Measurements from ENCODE around the gene PKD1L1.
A peak's percentile ranks its signal among the peaks of the same experiment; 100 is the strongest.
"Not testable (repeated sequence)": the region's sequence is repeated elsewhere in the genome, so short reads cannot be mapped to it uniquely, and the experiment has no call there.

Gene PKD1L1, protein sequence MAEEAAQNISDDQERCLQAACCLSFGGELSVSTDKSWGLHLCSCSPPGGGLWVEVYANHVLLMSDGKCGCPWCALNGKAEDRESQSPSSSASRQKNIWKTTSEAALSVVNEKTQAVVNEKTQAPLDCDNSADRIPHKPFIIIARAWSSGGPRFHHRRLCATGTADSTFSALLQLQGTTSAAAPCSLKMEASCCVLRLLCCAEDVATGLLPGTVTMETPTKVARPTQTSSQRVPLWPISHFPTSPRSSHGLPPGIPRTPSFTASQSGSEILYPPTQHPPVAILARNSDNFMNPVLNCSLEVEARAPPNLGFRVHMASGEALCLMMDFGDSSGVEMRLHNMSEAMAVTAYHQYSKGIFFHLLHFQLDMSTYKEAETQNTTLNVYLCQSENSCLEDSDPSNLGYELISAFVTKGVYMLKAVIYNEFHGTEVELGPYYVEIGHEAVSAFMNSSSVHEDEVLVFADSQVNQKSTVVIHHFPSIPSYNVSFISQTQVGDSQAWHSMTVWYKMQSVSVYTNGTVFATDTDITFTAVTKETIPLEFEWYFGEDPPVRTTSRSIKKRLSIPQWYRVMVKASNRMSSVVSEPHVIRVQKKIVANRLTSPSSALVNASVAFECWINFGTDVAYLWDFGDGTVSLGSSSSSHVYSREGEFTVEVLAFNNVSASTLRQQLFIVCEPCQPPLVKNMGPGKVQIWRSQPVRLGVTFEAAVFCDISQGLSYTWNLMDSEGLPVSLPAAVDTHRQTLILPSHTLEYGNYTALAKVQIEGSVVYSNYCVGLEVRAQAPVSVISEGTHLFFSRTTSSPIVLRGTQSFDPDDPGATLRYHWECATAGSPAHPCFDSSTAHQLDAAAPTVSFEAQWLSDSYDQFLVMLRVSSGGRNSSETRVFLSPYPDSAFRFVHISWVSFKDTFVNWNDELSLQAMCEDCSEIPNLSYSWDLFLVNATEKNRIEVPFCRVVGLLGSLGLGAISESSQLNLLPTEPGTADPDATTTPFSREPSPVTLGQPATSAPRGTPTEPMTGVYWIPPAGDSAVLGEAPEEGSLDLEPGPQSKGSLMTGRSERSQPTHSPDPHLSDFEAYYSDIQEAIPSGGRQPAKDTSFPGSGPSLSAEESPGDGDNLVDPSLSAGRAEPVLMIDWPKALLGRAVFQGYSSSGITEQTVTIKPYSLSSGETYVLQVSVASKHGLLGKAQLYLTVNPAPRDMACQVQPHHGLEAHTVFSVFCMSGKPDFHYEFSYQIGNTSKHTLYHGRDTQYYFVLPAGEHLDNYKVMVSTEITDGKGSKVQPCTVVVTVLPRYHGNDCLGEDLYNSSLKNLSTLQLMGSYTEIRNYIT (N-terminal part only)

DNA sequence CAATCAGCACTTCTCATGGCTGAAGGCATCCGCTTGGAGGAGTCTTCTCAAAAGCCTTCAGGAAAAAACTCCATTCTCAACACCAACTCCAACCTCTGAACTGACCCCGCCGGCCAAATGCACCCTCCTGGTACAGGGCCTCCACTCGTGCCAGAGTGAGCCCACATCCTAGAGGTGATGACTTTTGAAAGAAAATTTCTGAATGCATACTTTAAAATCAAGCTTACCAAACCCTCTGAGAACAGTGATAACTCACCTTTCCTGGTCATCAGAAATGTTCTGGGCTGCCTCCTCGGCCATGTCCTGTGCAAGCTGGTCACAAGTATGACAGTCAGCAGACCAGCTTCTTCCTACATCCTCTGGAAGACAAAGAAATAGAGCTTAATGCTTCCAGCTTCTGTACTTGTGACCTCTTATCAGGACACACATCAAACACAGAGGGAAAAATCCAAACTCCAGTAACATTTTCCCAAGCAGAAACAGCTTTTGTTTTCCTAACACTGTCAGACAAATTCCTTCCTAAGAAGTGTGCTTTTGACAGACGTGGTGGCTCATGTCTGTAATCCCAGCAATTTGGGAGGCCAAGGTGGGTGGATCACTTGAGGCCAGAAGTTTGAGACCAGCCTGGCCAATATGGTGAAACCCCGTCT lies at the start of gene PKD1L1:
PKD1L1 (minus strand) TSS at position 326 of the 650 bp plus-strand sequence; CDS start at position 300, 26 bp downstream.
- DNase-seq: no peak

DNA sequence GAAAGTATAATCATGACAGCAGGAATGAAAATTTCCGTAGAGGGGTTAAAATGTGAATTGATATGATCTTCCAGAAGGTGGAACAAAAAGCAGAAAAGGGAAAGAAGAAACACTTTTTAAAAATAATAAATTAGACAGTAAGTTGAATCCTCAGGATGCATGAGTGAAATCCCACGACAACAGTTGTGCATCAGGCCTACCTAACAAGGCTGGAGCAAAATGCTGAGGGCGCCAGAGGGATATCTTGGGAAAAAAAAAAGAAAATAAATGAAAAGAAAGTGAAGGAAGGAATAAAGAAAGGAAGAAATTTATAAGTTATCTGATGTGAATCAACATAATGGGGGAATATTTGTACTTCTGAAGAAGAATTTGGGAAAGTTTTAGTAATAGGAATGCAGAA lies 44.2 kb upstream of the PKD1L1 start:
- DNase-seq: no peak

DNA sequence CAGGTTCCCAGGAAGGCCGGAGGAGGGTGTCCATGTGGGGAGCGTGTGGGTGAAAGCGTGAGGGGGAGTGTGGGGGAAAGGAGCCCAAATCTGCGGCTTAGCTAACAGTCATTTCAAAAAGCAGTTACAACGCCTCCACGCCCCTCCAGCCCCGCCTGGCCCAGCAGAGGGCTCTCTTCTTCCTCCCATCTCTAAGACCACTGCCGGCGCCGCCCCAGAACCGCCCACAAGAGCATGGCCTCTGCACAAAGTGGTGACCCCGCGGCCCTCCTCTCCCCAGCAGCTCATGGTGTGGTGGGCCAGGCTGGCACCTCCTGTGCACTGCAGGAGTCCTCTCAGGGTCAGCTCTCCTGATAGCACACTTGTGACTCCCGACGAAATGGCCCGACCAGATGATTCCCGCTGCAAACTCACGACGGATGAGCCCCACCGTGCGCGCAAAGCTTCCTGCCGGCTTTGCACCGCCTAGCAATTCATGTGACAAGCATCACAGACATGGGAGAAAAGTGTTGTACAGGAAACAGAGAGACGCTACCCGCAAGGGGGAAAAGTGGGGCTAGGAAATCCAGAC lies 43.6 kb upstream of the PKD1L1 start:
- no peak for DNase-seq

DNA sequence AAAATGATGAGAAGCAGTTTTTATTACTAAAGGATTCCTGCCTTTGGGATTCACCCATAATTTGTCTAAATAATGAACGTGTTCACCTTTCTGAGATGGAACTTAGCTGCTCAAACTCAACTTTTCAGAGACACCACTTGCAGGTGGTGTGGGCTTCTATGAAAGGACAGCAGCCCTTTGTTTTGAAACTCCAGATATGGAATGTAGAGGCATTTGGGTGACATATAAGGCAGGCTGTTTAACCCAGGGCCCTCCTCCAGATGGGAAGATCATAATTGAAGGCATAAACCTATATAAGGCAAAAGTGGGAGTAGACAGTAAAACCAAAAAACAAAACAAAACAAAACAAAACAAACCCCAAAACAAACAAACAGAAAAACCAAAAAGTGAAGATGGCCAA lies 43.0 kb upstream of the PKD1L1 start:
- no peak for DNase-seq

DNA sequence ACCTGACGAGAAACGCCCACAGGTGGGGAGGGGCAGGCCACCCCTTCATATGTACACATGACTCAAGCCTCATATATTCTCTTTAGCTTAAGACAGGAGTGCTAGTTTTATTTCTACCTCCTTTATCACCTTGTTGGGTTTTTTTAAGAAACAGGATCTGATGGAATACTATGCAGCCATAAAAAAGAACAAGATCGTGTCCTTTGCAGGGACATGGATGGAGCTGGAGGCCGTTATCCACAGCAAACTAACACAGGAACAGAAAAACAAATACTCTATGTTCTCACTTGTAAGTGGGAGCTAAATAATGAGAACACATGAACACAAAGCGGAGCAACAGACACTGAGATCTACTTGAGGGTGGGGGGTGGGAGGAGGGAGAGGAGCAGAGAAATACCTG lies 42.3 kb upstream of the PKD1L1 start:
- DNase-seq: no peak

DNA sequence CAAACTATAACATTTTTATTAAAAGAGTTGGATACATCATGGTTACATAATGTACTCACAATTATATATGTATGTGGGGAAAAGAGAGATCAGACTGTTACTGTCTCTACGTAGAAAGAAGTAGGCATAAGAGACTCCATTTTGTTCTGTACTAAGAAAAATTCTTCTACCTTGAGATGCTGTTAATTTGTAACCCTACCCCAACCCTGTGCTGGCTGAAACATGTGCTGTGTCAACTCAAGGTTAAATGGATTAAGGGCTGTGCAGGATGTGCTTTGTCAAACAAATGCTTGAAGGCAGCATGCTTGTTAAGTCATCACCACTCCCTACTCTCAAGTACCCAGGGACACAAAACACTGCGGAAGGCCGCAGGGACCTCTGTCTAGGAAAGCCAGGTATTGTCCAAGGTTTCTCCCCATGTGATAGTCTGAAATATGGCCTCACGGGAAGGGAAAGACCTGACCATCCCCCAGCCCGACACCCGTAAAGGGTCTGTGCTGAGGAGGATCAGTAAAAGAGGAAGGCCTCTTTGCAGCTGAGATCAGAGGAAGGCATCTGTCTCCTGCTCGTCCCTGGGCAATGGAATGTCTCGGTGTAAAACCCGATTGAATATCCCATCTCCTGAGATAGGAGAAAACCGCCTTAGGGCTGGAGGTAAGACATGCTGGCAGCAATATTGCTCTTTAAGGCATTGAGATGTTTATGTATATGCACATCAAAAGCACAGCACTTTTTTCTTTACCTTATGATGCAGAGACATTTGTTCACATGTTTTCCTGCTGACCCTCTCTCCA lies 41.5 kb upstream of the PKD1L1 start:
- DNase-seq: peak; percentile 31

DNA sequence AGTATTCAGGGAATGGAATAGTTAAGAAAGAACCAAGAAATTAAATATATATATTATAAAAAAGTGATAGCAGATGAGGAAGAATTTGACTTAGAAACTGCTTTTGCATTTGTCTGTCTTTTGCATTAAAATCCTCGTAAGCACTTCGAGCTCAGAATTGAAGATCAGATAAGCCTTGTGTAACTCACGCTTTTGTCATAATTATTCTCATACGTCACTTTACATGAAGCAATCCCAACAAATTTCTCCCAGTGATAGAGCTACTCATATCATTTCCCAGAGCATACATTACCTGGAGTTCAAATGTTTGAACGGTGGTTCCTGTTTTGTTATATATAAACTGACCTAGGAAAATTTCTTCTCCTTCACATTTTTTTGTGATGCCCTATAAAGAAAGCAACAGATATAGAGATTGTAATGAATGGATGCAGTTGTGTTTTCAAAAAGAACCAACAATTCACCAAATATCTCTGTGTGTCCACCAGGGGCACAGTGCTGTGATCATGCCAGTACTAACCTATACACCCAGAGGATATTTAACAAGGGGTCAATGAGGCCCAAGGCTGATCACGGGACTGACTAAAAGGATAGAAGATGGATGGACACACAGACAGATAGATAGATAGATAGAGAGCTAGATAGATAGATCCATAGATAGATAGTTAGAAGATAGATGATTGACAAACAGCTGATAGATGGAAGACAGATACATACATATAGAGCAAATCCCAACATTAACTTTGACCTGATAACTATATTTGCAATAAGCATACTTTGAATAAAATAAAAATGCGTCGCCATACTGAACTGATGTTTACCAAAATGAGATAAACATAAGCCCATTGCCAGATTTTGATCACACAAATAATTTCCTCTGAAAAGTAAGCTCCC lies 40.5 kb upstream of the PKD1L1 start:
- no peak for DNase-seq

DNA sequence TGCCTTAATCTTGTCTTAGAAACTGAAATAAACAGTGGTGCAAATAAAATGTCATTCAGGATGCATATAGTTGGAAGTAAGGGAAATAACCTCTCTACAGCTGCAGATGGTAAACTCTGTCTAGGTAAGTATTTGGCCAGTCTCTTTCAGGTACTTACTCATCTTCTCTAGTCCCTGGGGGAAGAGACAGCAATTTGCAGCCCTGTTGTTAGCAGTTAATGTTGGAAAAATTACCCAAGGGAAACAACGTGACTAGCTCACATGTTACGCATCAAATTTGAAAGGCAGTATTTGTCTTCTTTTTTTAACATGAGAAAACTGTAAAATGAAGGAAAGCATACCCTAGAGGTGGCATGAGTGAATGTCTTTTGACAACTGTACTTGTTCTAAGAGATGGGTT lies 34.3 kb upstream of the PKD1L1 start:
- no peak for DNase-seq

DNA sequence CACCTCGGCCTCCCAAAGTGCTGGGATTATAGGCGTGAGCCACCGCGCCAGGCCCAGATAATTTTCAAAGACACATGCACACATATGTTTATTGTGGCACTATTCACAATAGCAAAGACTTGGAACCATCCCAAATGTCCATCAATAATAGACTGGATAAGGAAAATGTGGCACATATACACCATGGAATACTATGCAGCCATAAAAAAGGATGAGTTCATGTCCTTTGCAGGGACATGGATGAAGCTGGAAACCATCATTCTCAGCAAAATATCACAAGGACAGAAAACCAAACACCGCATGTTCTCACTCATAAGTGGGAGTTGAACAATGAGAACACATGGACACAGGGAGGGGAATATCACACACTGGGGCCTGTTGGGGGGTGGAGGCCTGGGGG lies 32.4 kb upstream of the PKD1L1 start:
- DNase-seq: not testable (repeated sequence)

DNA sequence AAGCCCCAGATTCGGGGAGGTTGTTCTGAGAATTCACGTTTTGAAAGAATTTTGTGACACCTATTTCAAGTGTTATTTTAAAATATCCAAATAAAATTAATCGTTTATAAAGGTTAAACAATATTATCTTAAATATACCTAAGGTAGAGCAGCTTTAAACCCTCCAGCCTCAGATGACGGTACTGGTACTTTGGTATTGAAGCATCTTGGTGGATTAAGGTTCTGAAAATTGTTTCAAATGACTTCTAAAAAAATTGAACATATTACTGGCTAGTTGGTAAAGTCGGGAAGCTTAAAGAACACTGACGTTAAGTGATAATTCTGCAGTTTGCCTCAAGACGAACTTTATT lies 31.5 kb upstream of the PKD1L1 start:
- no peak for DNase-seq

DNA sequence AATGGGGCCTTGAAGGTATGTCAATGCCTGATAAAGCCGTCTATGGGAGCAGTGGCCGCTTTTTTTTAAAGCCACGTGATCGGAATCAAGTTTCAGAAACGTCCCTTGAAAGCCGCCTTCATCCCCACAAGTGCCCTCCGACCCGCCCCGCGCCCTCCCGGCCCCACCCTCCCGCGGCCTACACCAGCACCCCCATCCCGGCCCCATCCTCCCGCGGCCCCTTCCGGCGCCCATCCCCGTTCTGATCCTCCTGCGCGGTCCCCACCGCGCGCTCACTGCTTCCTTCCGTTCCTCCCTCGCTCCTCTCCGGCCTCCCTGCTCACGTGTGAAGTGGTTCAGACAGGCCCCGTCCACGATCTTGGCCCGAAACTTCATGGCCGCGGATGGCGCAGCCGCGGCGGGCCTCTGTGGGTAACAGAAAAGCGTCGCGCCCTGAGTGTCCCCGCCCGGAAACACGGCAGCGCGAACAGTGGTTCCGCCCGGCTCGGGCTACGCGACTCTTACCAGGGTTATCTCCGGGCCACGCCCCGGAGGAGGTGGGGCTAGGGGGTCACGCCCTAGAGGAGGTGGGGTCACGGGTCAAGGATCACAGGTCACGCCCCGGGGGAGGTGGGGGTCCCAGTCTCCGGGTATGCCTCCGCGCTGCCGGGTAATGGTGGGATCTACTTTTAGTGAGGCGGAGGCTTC lies 31.0 kb upstream of the PKD1L1 start, which contains the start of gene HUS1:
HUS1 (minus strand) TSS at position 471 of the 687 bp plus-strand sequence; CDS start at position 375, 96 bp downstream.
- DNase-seq: peak; percentile 85

DNA sequence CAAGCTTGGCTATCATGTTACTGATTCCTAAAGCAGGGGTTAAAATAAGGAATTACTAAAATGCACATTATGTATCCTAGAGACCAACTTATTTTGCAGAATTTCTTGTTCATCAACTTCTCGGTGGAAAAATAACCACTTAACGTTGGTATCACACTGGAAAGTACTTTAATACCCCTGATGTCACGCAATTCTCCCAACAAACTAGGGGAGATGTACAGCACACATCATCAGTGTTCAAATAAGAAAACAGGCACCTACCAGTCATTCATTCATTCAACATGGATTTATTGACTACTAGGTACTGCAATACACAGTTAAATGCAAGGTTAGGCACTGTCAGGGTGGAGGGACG lies 30.5 kb upstream of the PKD1L1 start:
- peak; percentile 28 for DNase-seq

DNA sequence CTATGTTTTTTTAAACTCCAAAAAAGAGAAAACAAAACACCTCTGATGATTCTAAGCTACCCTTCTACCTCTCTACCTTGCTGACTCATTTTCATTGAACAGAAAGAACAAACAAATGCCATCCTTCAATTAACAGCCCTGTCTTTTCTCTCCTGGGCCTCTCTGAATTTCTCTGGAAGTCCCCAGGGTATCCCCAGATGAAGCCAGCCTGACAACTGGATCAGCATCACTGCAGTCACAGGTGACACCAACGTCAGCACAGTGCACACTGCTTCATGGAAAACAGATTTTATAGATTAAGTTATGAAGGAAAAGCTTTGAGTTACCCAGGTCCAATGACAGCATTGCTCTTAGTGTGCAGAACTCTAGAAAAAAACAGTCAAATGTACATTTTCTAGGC lies 25.5 kb upstream of the PKD1L1 start:
- no peak for DNase-seq

DNA sequence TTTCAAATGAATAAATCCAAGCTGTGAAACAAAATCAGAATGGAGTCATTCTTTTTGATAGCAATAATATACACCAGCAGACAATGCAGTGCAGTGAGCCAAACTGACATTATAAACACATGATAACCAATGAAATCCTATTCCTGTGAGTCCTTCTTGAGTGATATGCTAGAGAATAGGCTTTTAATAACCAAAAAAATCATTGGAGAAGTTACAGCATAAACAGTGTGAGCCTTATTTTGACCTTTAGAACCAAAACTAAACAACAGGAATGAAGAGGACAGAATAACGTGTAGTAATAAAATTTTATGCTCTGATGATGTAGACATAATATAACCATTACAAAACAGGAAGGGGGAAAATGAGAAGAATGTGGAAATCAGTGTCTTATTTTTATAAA lies 22.5 kb upstream of the PKD1L1 start:
- DNase-seq: no peak

DNA sequence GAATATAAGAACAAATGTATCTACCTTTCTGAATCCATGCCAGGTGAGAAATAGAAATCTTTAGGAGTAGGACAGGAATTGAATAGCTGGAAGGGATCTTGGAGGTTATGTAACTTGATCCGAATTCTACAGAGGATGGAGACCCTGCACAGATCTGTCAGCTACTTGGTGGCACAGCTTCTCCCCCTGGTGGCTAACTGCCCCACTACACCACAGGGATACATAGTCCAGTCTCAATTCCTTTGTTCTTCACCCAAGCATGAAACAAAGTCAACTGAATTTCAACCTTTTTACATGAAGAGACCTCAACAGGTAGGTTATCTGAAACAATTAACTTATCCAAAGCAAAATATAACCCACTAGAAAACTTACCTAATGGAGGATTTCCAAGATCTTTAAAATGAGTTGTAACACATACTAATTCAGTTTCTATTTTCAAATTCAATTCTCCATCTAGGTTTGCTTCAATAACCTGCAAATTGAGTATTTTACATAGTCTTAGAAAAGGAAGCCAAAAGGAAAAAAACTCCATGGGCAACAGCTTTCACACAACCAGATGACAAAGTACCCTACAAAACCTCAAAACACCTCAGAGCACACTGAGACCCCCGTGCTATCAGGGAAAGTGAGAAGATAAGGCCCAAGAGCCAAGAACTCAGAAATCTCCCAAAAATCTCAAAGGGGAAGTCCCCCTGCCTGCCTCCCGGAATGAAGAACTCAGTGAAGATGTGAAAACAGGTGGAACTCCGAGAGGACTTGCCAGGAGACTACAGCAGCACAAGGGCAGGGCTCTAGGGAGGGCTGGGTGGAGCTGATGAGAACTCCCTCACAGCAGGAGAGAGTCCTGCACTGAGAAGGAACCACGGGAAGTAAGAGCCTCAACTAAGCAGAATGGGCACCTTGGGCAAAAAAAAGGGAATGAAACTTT lies 20.8 kb upstream of the PKD1L1 start:
- DNase-seq: peak; percentile 7

DNA sequence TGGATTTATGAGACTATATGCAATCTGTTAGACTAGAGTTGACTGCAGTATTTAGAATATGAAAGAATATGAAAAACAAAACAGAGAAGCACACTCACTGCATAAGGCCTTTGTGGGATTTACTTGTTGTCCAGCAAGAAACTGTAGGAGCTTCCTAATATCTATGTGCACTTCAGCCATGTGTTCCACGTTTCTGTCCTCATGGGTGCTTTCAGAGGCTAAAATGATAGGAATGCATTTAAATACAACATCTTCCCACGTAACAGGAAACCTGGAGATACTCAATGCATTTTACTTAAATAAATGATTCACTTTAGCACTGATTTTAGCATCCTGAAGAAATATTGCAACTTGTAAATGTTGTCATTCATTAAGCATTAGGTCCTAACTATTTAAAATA lies 19.4 kb upstream of the PKD1L1 start:
- no peak for DNase-seq

DNA sequence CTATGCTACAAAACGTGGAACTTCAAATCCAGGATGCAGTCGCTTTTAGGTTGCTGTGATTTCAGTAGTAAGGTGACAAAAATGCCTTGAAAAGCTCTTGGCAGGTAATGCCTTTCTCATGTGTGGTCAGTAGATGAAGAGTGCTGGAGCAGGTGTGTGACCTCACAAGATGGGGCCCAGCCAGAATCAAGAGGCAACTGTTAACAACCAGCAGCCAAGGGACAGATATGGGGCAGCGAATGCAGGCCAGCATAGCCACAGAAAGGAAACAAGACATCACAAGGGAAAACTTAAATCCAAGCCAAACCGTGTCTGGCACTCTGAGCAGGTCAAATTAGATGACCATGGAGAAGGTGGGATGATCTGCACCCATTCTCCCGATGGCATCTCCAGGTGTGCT lies 18.9 kb upstream of the PKD1L1 start:
- no peak for DNase-seq

DNA sequence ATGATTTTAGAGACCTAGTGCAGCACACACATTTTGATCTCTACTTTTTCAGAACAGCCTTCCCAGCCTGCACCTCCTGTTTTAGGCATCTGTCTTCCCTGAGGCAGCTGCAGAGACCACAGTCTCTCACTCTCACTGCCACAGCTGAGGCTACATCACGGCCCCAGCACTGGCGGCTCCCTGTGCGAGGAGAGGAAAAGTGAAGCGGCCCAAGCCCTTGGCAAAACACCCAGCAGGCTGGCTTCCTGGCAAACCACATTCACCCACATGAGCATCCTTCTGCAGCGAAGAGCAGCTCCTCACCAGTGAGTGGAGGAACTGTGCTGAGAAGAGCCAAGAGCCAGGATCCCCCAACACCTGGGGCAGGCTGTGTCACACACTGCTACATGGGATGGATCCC lies 17.2 kb upstream of the PKD1L1 start:
- DNase-seq: no peak

DNA sequence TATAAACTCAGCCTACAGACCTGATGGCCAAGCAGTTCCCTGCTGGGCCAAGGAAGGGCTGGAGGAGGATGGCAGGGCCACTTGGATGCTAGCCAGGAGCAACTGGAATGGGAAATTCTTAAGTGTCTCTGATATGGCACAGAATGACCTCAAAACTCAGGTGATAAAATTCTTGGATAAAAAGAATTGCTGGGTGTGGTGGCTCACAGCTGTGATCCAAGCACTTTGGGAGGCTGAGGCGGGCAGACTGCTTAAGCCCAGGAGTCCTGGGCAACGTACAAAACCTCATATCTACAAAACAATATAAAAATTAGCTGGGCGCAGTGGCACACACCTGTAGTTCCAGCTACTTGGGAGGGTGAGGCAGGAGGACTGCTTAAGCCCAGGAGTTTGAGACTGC lies 14.0 kb upstream of the PKD1L1 start:
- DNase-seq: no peak

Data from NCI-H524 treated with DMSO at 0.1 percent for 48 hours (cell line).